ENCODE measurements around the gene PDX1. TPM values are rescaled to one million over a fixed set of nuclear protein-coding genes. Genes with fewer than 3 reads are reported as not detected.

The PDX1 gene
- total RNA-seq, 1 donor from 2014 or later, result not detected

- H3K27me3 Mint-ChIP-seq (ENCODE audit: low read depth), result peaks cover 97% of the 10 kb centered on the region
Observed at GRCh38 chr13:27905650-27906049, 14.2 kb upstream of the PDX1 start.

GRCh38 chr13:27907121-27907787 is 12.5 kb upstream of the PDX1 start:
- TF ChIP-seq CTCF (IDR thresholded peaks at IDR 0.05; ENCODE audit: unreplicated experiment), result no peak
- Mint-ChIP-seq H3K27ac (no peak overlapping the region), H3K4me3 (no peak overlapping the region), H3K9me3 (no peaks in the 10 kb centered on the region), H3K36me3 (no peaks in the 10 kb centered on the region), H3K4me1 (no peaks in the 10 kb centered on the region), H3K27me3 (ENCODE audit: low read depth) (peaks cover 98% of the 10 kb centered on the region)
- no peak for DNase-seq (ENCODE audit: low spot score in 2 of 2, unreplicated experiment in 2 of 2)

More at GRCh38 chr13:27905650-27906049, 14.2 kb upstream of the PDX1 start:
- Mint-ChIP-seq H3K36me3 (no peaks in the 10 kb centered on the region), H3K27ac (no peak overlapping the region), H3K4me3 (no peak overlapping the region), H3K9me3 (no peaks in the 10 kb centered on the region), H3K4me1 (no peaks in the 10 kb centered on the region)
- no peak for DNase-seq (ENCODE audit: low spot score in 2 of 2, unreplicated experiment in 2 of 2)
- no peak for TF ChIP-seq CTCF (IDR thresholded peaks at IDR 0.05; ENCODE audit: unreplicated experiment)

- Mint-ChIP-seq H3K27me3 (ENCODE audit: low read depth) (peaks cover 98% of the 10 kb centered on the region), H3K9me3 (no peaks in the 10 kb centered on the region), H3K36me3 (no peaks in the 10 kb centered on the region), H3K4me3 (no peak overlapping the region), H3K4me1 (no peaks in the 10 kb centered on the region), H3K27ac (no peak overlapping the region)
- no peak for DNase-seq (ENCODE audit: low spot score in 2 of 2, unreplicated experiment in 2 of 2)
- TF ChIP-seq CTCF (IDR thresholded peaks at IDR 0.05; ENCODE audit: unreplicated experiment), result no peak
Observed at GRCh38 chr13:27909378-27909777, 10.4 kb upstream of the PDX1 start.

DNA sequence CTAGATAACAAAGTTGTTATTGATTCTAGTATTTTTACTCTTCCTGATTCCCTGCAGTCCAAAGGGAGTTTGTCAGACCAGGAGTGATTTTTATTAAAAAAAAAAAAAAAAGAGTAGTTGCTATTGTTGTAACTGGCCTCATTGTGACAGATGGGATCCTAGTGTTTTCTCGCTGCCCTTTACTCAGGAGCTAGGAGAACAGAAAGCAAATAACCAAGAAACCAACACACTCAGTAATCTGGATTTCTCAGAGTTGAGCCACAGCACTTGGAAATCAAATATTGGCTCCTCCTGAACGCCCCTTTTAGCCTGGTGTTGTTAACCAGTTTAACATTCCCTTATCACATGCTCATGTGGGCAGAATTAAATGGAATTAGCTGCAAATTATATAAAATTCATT is 8.3 kb upstream of the PDX1 start:
- no peak overlapping the region for H3K27ac Mint-ChIP-seq
- no peak overlapping the region for H3K4me3 Mint-ChIP-seq
- H3K27me3 Mint-ChIP-seq (ENCODE audit: low read depth), result peaks cover 98% of the 10 kb centered on the region
- no peaks in the 10 kb centered on the region for H3K9me3 Mint-ChIP-seq
- no peak for DNase-seq (ENCODE audit: low spot score in 2 of 2, unreplicated experiment in 2 of 2)
- H3K4me1 Mint-ChIP-seq, result no peaks in the 10 kb centered on the region
- no peaks in the 10 kb centered on the region for H3K36me3 Mint-ChIP-seq
- no peak for TF ChIP-seq CTCF (IDR thresholded peaks at IDR 0.05; ENCODE audit: unreplicated experiment)

GRCh38 chr13:27913160-27913559 is 6.6 kb upstream of the PDX1 start:
- H3K27me3 Mint-ChIP-seq (ENCODE audit: low read depth), result peaks cover 99% of the 10 kb centered on the region
- TF ChIP-seq CTCF (IDR thresholded peaks at IDR 0.05; ENCODE audit: unreplicated experiment), result no peak
- no peaks in the 10 kb centered on the region for H3K9me3 Mint-ChIP-seq
- H3K36me3 Mint-ChIP-seq, result no peaks in the 10 kb centered on the region
- H3K4me3 Mint-ChIP-seq, result no peak overlapping the region
- H3K27ac Mint-ChIP-seq, result no peak overlapping the region
- no peak for DNase-seq (ENCODE audit: low spot score in 2 of 2, unreplicated experiment in 2 of 2)
- peaks cover 3% of the 10 kb centered on the region for H3K4me1 Mint-ChIP-seq
